Liver (tissue), 3 donors: ENCODE results near the gene KLHDC9.

ENCODE experiments used
- ATF3 ChIP-seq: IDR thresholded peaks from 2 replicates; pipeline ENCODE4 v1.6.1; 2016; ENCODE audit warnings: antibody characterized with exemption
- REST ChIP-seq: IDR thresholded peaks from 2 replicates; pipeline ENCODE4 v1.6.1; 2016; ENCODE audit warnings: antibody characterized with exemption, mild to moderate bottlenecking
- RXRA ChIP-seq, 2 donors: IDR thresholded peaks; 2 replicates each; pipeline ENCODE4 v1.6.1; 2017 to 2018; ENCODE audit warnings: antibody characterized with exemption in 2 of 2, mild to moderate bottlenecking in 1 of 2
- TF ChIP-seq, protein P1 (sequence below): fragments of 150-350 bp; IDR thresholded peaks from 2 replicates; pipeline ENCODE4 v1.5.1; 2017; ENCODE audit warnings: improper control_type of control experiment, low read depth, low read length; ENCODE audit not compliant: missing input control
- donor health status: healthy.
- donor health status: healthy.

DNA sequence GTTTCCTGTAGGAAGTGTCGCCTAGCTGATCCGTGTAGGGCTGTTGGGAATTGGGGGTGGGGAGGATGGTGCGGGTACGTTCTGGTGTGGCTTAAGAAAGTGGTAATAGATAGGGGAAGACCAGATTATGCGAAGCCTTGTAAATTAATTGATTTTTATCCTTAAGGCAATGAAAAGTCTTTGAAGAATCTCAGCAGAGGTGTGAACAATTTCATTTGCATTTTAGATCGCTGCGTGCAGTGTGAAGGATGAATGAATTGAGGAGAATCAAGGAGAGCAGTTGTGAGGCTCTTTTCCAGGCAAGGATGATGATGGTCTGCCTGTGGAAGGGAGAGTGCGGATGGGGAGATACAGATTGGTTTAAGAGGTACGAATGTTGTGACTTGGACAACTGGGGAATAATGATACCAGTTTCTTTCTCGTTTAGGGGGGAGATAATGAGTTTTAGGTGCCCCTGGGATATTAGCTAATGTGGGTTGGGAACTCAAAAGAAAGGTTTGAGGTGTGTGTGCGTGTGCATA is 35.1 kb downstream of the KLHDC9 start:
- TF ChIP-seq, protein P1, sequence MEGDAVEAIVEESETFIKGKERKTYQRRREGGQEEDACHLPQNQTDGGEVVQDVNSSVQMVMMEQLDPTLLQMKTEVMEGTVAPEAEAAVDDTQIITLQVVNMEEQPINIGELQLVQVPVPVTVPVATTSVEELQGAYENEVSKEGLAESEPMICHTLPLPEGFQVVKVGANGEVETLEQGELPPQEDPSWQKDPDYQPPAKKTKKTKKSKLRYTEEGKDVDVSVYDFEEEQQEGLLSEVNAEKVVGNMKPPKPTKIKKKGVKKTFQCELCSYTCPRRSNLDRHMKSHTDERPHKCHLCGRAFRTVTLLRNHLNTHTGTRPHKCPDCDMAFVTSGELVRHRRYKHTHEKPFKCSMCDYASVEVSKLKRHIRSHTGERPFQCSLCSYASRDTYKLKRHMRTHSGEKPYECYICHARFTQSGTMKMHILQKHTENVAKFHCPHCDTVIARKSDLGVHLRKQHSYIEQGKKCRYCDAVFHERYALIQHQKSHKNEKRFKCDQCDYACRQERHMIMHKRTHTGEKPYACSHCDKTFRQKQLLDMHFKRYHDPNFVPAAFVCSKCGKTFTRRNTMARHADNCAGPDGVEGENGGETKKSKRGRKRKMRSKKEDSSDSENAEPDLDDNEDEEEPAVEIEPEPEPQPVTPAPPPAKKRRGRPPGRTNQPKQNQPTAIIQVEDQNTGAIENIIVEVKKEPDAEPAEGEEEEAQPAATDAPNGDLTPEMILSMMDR = no peak
- TF ChIP-seq ATF3 = no peak
- TF ChIP-seq REST = no peak
- TF ChIP-seq RXRA (IDR thresholded peaks at IDR 0.05) = no peak
